Activated naive CD4-positive, alpha-beta T cell treated with anti-CD3 and anti-CD28 coated beads for 36 hours (primary cell): ENCODE measurements around the gene TCEAL8. TPM values are rescaled to one million over a fixed set of nuclear protein-coding genes. Genes with fewer than 3 reads are reported as not detected.
"Not testable (repeated sequence)": the region's sequence is repeated elsewhere in the genome, so short reads cannot be mapped to it uniquely, and the experiment has no call there.

ENCODE experiments used
- CTCF ChIA-PET: fragments of 350-600 bp; sonication (Branson Sonifier 250); formaldehyde crosslinking; loops from one replicate; lab custom pipeline; 2021; ENCODE audit warnings: antibody characterized with exemption; lab: Charles Lee
- DNase-seq: peaks from one replicate; pipeline ENCODE4 v3.0.0-alpha.2; 2020
- H3K27ac Mint-ChIP-seq: one replicate; pipeline ENCODE4 v1.8.0; 2021; ENCODE audit warnings: mild to moderate bottlenecking, mixed read lengths
- H3K27me3 Mint-ChIP-seq: one replicate; pipeline ENCODE4 v1.8.0; 2021; ENCODE audit warnings: low read depth, mixed read lengths
- H3K36me3 Mint-ChIP-seq: one replicate; pipeline ENCODE4 v1.8.0; 2021; ENCODE audit warnings: low read depth, mixed read lengths
- H3K4me1 Mint-ChIP-seq: one replicate; pipeline ENCODE4 v1.8.0; 2021; ENCODE audit warnings: low read depth, mixed read lengths
- H3K4me3 Mint-ChIP-seq: one replicate; pipeline ENCODE4 v1.8.0; 2021; ENCODE audit warnings: mild to moderate bottlenecking, moderate library complexity, mixed read lengths
- H3K9me3 Mint-ChIP-seq: one replicate; pipeline ENCODE4 v1.8.0; 2021; ENCODE audit warnings: mixed read lengths
- intact Hi-C: fragments of 100-400 bp; cut with micrococcal nuclease; formaldehyde crosslinking; loops from one replicate; pipeline ENCODE4 v1.15.1; 2023
- total RNA-seq, 2 experiments: library from RNA; stranded (reverse); gene quantifications; one replicate each; pipeline ENCODE4 v1.2.3, GENCODE V29; 2021

Gene TCEAL8
- total RNA-seq, 2 experiments from 2014 or later, result 24.5 to 27.7 TPM

GRCh38 chrX:103249805-103250204 is 5.2 kb downstream of the TCEAL8 start:
- no peak for DNase-seq
- Mint-ChIP-seq H3K27ac (no peak overlapping the region), H3K9me3 (no peaks in the 10 kb centered on the region), H3K36me3 (peaks cover 5% of the 10 kb centered on the region), H3K4me3 (no peak overlapping the region), H3K4me1 (peaks cover 10% of the 10 kb centered on the region), H3K27me3 (no peaks in the 10 kb centered on the region)
- intact Hi-C loops, result no loop called here
- CTCF ChIA-PET, result interaction anchor here (3.0 kb wide), 1 partner anchor 39 kb away, joined by 14 read pairs; no protein-coding TSS in a partner anchor

GRCh38 chrX:103248553-103248952 is 6.4 kb downstream of the TCEAL8 start:
- CTCF ChIA-PET, result interaction anchor here (0.7 to 3.0 kb wide), 4 partner anchors 19 to 874 kb away, joined by 3 to 14 read pairs (median 3); no protein-coding TSS in a partner anchor
- H3K4me3 Mint-ChIP-seq, result no peak overlapping the region
- H3K27me3 Mint-ChIP-seq, result no peaks in the 10 kb centered on the region
- no peak overlapping the region for H3K27ac Mint-ChIP-seq
- no peaks in the 10 kb centered on the region for H3K9me3 Mint-ChIP-seq
- DNase-seq, result no peak
- intact Hi-C loops, result loop anchor here (1.0 kb wide), 1 partner anchor 37 kb away; no protein-coding TSS in a partner anchor
- H3K36me3 Mint-ChIP-seq, result peaks cover 1% of the 10 kb centered on the region
- H3K4me1 Mint-ChIP-seq, result peaks cover 3% of the 10 kb centered on the region

GRCh38 chrX:103240155-103240554 is 14.8 kb downstream of the TCEAL8 start:
- Mint-ChIP-seq H3K4me3 (no peak overlapping the region), H3K27me3 (no peaks in the 10 kb centered on the region), H3K27ac (no peak overlapping the region), H3K9me3 (no peaks in the 10 kb centered on the region), H3K4me1 (no peaks in the 10 kb centered on the region), H3K36me3 (no peaks in the 10 kb centered on the region)
- no peak for DNase-seq
- intact Hi-C loops, result no loop called here
- CTCF ChIA-PET, result no interaction called here

GRCh38 chrX:103236296-103236695 is 18.7 kb downstream of the TCEAL8 start:
- no peaks in the 10 kb centered on the region for H3K27me3 Mint-ChIP-seq
- no peaks in the 10 kb centered on the region for H3K4me1 Mint-ChIP-seq
- H3K9me3 Mint-ChIP-seq, result no peaks in the 10 kb centered on the region
- no peak overlapping the region for H3K4me3 Mint-ChIP-seq
- no peak overlapping the region for H3K27ac Mint-ChIP-seq
- intact Hi-C loops, result no loop called here
- DNase-seq, result no peak
- CTCF ChIA-PET, result no interaction called here
- H3K36me3 Mint-ChIP-seq, result no peaks in the 10 kb centered on the region

DNA sequence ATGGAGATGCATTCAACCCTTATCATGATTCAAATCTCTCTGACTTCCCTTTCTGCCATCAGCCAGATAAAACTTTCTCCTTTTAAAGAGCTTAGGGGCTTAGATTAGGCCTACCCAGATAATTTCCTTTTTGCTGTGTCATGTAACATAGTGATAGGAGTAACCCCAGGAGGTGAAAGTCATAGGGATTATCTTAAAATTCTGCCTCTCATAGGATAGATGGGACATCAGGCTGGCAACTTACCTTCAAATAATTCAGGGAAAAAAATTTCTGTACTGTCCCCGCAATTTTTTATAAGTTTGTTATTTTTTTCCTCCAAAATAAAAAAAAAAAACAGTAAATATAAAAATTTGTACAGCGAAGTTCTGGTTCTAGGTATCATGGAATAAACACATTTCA is 19.3 kb downstream of the TCEAL8 start:
- H3K9me3 Mint-ChIP-seq, CTCF ChIA-PET, H3K4me1 Mint-ChIP-seq, H3K36me3 Mint-ChIP-seq, H3K27ac Mint-ChIP-seq, intact Hi-C loops, DNase-seq, H3K27me3 Mint-ChIP-seq, H3K4me3 Mint-ChIP-seq: not testable (repeated sequence)

- intact Hi-C loops, result no loop called here
- H3K27me3 Mint-ChIP-seq, result no peaks in the 10 kb centered on the region
- no peaks in the 10 kb centered on the region for H3K36me3 Mint-ChIP-seq
- H3K4me3 Mint-ChIP-seq, result no peak overlapping the region
- no peaks in the 10 kb centered on the region for H3K4me1 Mint-ChIP-seq
- no peak for DNase-seq
- H3K27ac Mint-ChIP-seq, result no peak overlapping the region
- no peaks in the 10 kb centered on the region for H3K9me3 Mint-ChIP-seq
- CTCF ChIA-PET, result no interaction called here
Measured at GRCh38 chrX:103234869-103235268, 20.1 kb downstream of the TCEAL8 start.

GRCh38 chrX:103233263-103233662 is 21.7 kb downstream of the TCEAL8 start:
- Mint-ChIP-seq H3K4me3 (no peak overlapping the region), H3K27ac (no peak overlapping the region), H3K36me3 (no peaks in the 10 kb centered on the region), H3K9me3 (no peaks in the 10 kb centered on the region), H3K27me3 (no peaks in the 10 kb centered on the region), H3K4me1 (no peaks in the 10 kb centered on the region)
- CTCF ChIA-PET, result interaction anchor here (1.3 kb wide), 1 partner anchor 22 kb away, joined by 3 read pairs; no protein-coding TSS in a partner anchor
- no peak for DNase-seq
- intact Hi-C loops, result no loop called here

- H3K36me3 Mint-ChIP-seq, H3K4me3 Mint-ChIP-seq, H3K4me1 Mint-ChIP-seq, H3K9me3 Mint-ChIP-seq, CTCF ChIA-PET, H3K27ac Mint-ChIP-seq, DNase-seq, intact Hi-C loops: not testable (repeated sequence)
- peaks cover 11% of the 10 kb centered on the region for H3K27me3 Mint-ChIP-seq
Measured at GRCh38 chrX:103225918-103226317, 29.0 kb downstream of the TCEAL8 start.

- intact Hi-C loops, result no loop called here
- H3K27ac Mint-ChIP-seq, result no peak overlapping the region
- H3K4me1 Mint-ChIP-seq, result peaks cover 10% of the 10 kb centered on the region
- H3K27me3 Mint-ChIP-seq, result peaks cover 11% of the 10 kb centered on the region
- no peak for DNase-seq
- CTCF ChIA-PET, result no interaction called here
- H3K36me3 Mint-ChIP-seq, result no peaks in the 10 kb centered on the region
- no peaks in the 10 kb centered on the region for H3K9me3 Mint-ChIP-seq
- H3K4me3 Mint-ChIP-seq, result no peak overlapping the region
Measured at GRCh38 chrX:103220511-103221323, 34.2 kb downstream of the TCEAL8 start.

- Mint-ChIP-seq H3K36me3 (no peaks in the 10 kb centered on the region), H3K4me1 (peaks cover 15% of the 10 kb centered on the region), H3K27me3 (no peaks in the 10 kb centered on the region), H3K4me3 (peak overlapping the region; percentile 63), H3K27ac (no peak overlapping the region), H3K9me3 (no peaks in the 10 kb centered on the region)
- CTCF ChIA-PET, result no interaction called here
- intact Hi-C loops, result loop anchor here (1.0 to 2.0 kb wide), 2 partner anchors 39 to 95 kb away; partner anchors contain the start of gene BEX2
- DNase-seq, result peak; percentile 12
Measured at GRCh38 chrX:103215425-103215991, 39.4 kb downstream of the TCEAL8 start.

DNA sequence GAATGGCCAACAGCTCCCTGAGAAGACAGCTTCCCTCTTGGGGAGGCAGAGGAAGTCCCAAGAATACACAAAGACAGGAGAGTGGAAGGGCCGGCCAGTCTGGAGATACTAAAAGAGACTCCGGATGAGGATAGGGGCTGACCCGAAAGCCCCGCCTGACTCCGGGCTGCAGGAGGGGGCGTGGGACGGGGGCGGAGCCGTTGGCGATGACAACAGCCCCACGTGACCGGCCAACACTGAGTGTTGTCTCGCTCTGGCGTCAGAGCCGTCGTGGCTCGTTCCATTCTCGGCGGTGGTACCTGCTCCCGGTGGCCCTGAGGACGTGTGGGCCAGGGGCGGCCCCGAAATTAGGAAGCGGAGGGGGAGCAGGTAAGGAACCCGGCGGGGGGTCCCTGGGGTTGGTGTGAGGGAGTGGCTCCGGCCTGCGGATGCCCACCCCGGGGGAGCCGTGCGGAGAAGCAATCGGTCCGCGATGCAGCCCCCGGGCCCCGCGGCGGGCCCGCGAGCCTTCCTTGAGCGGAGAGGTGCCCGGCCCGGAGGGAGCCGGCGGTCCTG is 40.0 kb downstream of the TCEAL8 start, which contains the start of gene BEX4:
Gene BEX4, plus strand, starts transcription at position 239 of the 555 bp plus-strand sequence. CDS start 1,046 bp downstream, outside the sequence.
- intact Hi-C loops, result loop anchor here (1.0 to 5.0 kb wide), 4 partner anchors 39 to 472 kb away; partner anchors contain the start of genes BEX2 and MORF4L2
- Mint-ChIP-seq H3K36me3 (no peaks in the 10 kb centered on the region), H3K27ac (peak within 1 kb of the TSS; percentile 50), H3K4me3 (peak within 1 kb of the TSS; percentile 82), H3K4me1 (peaks cover 15% of the 10 kb centered on the region), H3K27me3 (no peaks in the 10 kb centered on the region), H3K9me3 (no peaks in the 10 kb centered on the region)
- CTCF ChIA-PET, result no interaction called here
- peak; percentile 87 for DNase-seq

DNA sequence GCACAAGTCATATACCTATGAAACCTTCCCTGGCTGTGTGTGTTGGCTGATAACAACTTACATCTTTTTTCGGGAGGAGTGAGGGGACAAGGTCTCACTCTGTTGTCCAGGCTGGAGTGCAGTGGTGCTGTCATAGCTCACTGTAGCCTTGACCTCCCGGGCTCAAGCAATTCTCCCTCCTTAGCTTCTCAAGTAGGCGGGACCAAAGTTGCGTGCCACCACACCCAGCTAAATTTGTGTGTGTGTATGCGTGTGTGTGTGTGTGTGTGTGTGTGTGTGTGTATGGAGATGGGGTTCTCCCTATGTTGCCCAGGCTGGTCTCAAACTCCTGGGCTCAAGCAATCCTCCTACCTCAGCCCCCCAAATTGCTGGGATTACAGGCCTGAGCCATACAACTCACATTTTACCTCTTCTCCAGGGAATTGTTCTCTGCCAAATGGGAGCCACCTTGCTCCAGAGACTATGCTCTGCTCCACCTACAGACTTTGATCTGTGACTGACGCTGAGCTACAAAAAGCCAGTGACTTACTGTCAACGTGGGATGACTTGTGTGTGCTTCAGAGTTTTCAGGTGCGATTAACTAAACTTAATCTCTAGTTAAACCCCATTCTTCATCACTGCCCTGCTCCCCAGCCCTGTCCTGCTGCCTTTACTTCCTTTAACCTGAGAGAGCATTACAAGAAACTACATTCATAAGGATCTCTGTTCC is 42.1 kb downstream of the TCEAL8 start:
- Mint-ChIP-seq H3K27me3 (no peaks in the 10 kb centered on the region), H3K27ac (no peak overlapping the region), H3K4me1 (peaks cover 10% of the 10 kb centered on the region), H3K9me3 (no peaks in the 10 kb centered on the region), H3K4me3 (no peak overlapping the region), H3K36me3 (no peaks in the 10 kb centered on the region)
- no peak for DNase-seq
- intact Hi-C loops, result loop anchor here (5.0 kb wide), 2 partner anchors 129 to 474 kb away; partner anchors contain the start of gene MORF4L2
- CTCF ChIA-PET, result interaction anchor here (0.9 to 1.3 kb wide), 2 partner anchors 32 to 36 kb away, joined by 3 to 4 read pairs; no protein-coding TSS in a partner anchor
